NCI-H2171 (cell line): ENCODE results near the gene APBA1.
"Not testable (repeated sequence)": the region's sequence is repeated elsewhere in the genome, so short reads cannot be mapped to it uniquely, and the experiment has no call there.

Experiments
- DNase-seq: peaks from one replicate; lab custom pipeline; 2025; lab: John Stamatoyannopoulos, UW

The APBA1 gene

DNA sequence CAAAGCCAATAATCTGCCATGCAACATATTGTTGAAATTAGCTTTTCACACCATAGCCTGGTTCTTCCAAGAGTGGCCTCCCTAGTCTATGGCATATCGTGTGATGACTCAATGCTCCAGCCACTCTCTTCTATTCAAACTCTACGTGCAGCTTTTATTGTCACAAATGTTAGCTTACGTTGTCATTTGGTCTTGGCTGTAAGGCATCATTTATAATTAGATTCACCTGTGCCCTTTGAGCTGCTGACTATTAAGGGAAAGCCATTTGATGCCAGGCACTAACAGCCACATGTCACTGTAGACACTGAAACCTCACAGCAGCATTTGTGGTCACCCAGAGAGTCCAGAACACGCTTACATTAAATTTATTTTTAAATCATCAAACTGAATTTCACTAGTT is 66.8 kb downstream of the APBA1 start:
- DNase-seq = no peak

DNA sequence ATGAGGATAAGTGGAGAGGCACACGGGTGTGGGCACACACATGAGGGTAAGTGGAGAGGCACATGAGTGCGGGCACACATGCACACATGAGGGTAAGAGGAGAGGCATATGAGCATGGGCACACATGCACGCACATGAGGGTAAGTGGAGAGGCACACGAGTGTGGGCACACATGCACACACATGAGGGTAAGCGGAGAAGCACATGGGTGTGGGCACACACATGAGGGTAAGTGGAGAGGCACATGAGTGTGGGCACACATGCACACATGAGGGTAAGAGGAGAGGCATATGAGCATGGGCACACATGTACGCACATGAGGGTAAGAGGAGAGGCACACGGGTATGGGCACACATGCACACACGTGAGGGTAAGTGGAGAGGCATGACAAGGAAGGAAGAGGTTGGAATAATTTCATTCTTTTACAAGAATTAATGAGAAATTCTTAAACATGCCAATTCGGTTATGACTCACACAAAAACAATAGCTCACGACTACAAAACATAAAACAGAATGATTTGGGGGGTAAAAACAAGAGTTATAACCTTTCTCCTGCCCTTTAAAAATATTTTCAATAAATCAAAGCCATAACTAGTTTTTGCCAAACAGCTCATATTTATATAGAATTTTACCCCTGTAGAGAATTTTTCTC is 67.5 kb downstream of the APBA1 start:
- no peak for DNase-seq

DNA sequence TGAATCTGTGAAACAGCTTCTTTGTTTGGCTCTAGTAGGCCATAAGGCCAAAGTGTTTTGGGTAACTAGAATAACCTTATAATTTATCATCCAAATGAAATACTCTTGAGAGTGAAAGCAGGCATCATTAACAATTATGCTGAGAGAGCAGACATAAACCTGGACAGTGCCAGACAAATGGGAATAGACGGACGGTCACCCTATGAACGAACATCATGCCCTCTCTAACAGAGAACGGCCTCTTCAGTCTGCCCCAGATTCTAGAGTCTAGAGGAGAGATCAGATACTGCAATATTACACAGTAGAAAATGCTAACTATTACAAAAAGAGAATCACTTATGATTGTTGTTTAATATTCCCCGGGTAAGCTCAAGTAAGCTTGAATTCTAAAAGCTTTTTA is 68.5 kb downstream of the APBA1 start:
- no peak for DNase-seq

DNA sequence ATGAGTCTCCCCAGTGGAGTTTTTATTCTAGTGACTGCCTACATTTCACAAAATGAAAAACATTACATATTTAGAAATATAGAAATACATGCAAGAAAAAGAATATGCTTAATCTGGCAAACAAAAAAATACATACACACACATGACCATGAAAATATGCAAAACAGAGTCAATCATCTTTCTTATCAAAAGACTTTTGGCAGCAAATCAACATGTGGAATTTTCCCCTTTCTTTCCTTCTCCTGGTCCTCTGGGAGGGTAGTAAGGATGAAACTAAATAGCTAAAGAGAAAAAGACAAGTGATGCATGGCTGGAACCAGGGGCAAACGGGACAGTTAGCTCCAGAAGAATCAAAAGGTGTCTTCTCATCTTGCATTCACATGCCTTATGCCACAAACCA is 69.4 kb downstream of the APBA1 start:
- no peak for DNase-seq

DNA sequence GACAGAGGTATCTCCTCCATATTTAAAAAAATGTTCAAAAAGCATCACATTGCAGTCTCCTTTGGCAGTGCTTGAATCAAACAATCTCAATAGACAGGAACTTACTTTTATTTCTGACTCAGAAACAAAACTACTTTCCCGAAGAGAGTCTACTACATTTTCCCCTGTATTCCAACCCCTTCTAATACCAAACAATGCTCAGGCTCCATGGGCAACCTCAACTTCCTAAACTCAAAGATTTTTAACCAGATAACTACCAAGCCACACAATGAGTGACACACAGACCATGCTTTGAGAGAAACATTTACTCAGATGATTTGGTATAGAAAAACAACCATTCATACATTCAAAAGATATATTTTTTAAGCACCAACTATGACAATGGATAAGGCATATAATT is 70.5 kb downstream of the APBA1 start:
- no peak for DNase-seq

DNA sequence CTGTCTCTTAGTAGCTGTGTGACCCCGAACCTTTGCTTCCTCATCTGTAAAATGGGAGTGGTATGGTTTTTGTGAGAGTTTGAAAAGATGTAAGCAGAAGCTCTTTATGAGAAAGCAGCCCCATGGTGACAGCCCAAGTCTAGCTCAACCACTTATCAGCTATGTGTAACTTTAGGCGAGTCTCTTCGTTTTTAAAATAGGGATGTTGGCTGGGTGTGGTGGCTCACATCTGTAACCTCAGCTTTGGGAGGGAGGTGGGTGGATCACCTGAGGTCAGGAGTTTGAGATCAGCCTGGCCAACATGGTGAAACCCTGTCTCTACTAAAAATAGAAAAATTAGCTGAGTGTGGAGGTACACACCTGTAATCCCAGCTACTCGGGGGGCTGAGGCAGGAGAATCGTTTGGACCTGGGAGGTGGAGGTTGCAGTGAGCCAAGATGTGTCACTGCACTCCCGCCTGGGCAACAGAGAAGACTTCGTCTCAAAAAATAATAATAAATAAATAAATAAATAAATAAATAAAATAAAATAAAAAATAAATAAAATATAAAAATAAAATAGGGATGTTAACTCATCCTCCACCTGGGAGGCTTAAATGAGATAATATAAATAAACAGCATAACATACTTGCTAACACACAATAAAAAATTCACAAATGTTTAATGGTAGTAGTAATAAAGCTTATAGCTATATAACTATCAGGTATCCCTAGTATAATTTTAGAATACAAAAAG is 71.7 kb downstream of the APBA1 start:
- no peak for DNase-seq

DNA sequence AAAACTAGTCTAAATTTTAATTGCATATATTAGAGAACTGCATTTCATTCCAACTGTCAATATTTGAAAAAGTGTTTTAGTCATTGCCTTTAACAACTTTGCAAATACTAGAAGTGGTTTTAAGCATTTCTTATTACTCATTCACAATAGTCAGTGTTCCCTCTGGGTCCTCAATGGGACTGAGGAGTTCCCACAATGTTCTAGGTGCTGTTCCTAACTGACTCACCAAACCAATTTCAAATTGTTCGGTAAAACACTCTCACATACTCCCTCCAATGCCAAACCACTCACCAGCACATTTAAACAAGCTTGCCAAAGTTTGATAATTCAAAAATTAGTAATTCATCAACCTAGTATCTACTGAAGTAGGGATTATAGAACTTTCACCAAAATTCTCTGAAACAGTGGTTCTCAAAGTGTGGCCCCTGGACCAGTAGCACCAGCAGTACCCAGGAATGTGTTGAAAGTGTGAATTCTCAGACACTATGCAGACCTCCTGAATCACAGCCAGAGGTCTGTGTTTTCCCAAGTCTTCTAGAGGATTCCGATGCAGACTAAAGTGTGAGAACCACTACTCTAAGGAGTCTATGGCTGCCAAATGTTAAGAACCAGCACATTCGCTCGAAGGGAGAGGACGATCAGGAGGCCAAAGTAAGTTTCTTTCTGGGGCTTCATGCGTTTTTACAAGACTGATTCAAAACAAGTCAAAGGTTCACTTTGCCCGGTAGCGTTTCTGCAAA is 72.8 kb downstream of the APBA1 start:
- no peak for DNase-seq

DNA sequence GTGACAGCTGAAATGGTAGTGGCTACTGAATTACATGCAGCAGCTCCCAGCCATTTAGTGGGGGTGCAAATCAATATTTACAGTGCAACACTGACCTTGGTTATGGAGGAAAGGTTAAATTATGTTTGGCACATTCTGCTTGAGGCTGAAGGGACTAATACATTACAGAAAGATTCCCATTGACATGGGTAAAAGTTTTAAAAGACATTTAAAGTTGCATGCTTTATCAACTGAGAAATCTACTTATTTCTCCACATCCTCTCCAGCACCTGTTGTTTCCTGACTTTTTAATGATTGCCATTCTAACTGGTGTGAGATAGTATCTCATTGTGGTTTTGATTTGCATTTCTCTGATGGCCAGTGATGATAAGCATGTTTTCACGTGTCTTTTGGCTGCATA is 75.3 kb downstream of the APBA1 start:
- not testable (repeated sequence) for DNase-seq

DNA sequence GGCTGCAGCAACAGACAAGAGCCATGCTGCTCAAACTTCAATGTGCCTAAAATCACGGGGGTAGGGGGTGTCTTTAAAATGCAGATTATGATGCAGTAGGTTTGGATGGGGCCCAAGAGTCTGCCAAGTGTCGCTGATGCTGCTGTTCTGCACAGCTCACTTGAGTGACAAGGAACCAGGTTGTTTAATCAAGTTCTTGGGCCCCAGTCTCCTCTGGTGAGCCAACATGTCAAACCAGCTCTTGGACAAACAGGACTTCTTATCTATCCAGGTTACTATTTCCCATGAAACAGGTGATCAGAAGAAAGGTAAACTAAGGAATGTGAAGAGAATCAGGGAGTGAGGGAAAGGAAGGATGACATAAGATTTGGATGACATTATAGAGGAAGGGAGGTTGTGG is 78.0 kb downstream of the APBA1 start:
- DNase-seq = no peak

DNA sequence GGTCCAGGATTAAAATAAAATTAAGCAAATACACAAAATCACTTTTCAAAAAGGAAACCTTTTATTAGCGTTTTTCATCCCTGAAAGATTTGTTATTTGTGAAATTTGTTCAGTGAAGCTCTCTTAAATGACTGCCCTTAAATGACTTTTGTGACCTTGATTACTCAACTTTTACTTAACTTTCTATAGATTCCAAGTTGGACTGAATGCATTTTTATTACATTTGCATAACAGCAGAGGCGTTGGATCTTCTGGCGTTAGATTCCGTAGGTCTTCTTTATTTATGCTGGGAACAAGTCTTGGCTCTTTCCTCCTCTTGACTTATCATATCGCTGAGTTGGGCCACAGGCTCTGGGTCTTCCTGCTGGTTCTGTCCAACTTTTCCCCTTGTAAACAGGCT is 78.4 kb downstream of the APBA1 start:
- DNase-seq = no peak

DNA sequence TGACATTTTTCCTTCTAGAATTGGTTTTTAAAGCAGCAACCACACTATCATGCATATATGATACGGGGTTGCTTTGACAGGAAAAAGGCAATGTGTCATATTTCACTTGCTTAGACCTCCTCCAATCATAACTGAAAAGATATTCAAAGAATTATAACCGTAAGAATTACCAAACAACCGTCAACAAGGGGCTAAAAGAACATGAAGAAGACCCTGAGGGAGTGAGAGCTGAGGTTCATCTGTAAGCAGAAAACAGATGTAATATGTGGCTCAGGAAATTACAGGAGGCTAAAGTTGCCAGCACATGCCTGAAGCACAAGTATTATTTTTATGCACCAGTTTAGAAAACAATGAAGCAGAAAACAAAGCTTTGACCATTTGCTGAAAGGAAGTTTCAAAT is 78.9 kb downstream of the APBA1 start:
- DNase-seq = no peak

DNA sequence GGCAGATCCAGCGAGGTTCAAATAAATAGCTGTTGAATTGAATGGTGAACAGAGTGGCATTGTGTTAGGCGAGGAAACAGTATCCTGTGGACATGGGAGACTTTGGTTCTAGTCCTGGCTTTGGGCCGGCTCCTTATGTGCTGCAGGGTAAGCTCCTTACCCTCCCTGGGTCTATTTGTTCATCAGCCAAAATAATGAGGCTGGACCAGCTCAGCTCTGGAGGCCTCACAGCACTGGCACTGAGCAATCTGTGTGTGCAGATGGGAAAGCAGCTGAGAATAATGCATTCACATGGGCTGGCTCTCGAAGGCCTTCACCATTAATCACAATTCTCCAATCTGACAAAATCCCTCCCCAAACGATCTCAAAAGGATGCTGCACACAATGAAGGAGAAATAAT is 81.9 kb downstream of the APBA1 start:
- DNase-seq = no peak

DNA sequence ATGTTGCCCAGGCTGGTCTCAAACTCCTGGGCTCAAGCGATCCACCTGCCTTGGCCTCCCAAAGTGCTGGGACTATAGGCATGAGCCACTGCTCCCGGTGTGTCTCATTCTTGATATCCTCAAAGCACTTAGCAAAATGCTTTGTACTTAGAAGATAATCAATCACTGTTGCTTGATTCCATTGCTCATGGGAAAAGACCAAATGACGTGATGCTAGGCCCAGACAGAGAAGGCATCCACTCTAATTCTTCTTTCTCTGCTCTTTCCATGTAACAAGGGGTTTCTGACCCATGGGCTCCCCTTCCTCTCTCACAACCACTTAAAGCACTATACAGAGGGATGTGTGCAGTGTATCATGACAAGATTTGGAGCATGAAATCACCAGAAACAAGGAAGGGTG is 83.0 kb downstream of the APBA1 start:
- DNase-seq = no peak

DNA sequence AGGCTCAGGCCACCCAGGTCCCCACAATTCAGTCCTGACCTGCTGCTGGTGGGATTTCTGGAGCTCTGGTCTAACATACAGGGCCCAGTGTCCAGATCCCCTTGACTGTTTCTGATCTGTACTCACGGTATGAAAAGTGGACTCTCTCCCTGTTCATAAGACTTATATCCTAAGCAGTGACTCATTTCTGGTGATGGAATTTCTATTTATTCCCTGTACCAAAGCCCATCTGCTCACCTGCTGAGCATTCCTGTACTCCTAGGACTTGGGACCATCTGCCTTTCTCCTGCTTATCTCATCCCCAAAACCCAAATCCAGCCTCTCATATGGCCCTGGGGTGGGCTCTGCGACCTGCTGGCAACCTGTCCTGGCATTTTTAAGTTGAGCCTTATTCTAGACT is 86.6 kb downstream of the APBA1 start:
- DNase-seq = no peak

DNA sequence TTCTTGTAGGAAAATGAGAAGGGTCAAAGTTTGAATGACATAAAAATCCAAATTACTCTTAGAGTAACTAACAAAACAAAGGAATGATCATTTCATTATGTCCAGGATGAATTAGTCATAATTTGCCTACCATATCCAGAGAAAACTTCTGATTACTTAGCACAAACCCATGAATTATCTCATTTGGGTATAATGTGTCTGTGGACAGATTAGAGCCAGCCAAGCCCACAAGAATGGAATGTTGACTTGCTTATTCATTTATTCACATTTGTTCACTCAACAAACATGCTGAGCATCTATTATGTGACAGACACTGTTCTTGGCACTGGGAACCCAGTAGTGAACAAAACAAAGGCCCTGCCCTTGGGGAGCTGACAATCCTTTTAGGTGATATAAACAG is 87.4 kb downstream of the APBA1 start:
- no peak for DNase-seq

DNA sequence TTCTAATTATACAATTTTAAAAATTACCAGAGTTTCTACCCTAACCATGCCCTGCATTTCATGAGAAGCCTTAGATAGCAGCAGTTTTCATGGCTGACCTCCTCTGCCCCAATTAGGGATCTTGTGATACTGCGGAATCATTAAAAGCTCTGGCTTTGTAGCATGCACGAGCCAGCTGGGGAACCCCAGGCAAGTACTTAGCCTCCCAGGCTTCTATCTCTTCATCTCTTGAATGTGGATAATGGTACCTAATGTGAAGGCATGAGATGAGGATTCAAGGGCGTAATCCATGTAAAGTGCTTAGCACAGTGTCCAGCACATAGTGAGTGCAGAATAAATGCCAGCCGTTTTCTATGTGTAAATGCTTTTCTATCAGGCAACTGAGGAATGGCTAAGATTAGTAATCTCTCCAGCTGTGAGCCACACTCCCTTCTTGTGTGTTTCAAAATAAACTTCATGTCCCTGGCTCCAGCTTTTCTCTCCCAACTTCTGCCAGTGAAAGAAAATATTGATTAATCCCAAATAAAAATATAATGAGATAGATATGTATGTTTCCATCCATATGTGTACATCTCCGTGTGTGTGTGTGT is 88.4 kb downstream of the APBA1 start:
- no peak for DNase-seq

DNA sequence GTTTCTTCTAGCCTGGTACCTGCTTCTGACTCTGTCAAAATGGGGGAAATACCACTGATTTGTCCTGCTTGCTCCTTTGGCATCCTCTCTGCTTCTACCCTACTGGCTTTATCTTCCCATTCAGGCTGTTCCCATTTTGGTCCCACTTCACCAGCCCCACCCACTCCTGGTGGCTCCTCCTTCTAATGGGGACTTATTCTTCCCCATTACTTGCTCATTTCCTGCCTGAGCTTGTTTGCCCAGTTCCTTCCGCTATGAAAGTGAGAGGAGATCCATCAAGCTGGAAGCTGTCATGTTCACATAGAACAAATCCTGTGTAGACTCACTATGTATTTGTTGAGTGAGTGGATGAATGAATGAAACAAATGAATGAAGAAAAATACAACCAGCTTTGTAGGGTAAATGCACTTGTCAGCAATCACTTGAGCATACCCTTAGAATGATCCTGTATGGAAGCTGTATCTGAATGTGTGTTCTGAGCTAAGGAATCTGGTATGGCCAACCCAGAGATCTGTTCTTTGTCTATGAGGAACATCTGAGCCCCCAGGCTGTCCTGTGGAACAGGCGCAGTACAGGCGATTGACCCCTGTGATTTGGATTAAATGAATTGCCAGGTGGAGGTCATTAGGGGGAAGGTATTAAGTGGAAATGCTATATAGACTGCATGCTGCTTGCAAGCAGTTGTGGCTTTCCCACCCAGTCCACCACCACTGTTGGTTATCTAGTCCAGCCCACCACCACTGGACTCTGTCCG is 89.5 kb downstream of the APBA1 start:
- DNase-seq = no peak

DNA sequence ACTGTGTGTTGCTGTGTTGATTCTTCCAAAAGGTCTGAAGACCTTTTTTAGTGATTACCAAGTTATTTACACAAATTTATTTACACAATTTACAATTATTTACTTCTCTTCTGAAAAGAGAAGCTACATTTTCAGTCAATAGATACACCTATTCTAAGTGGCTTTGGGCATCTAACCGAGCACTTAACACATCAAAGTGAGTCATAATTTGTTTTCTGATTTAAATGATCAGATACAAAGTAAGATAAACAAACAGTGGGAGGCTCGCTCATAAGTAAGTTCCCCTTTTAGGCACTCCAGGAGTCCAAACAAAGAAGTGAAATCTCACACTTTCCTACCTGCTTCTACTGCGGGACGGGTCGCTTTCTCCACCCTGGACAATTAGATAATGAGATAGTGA is 90.2 kb downstream of the APBA1 start:
- no peak for DNase-seq

DNA sequence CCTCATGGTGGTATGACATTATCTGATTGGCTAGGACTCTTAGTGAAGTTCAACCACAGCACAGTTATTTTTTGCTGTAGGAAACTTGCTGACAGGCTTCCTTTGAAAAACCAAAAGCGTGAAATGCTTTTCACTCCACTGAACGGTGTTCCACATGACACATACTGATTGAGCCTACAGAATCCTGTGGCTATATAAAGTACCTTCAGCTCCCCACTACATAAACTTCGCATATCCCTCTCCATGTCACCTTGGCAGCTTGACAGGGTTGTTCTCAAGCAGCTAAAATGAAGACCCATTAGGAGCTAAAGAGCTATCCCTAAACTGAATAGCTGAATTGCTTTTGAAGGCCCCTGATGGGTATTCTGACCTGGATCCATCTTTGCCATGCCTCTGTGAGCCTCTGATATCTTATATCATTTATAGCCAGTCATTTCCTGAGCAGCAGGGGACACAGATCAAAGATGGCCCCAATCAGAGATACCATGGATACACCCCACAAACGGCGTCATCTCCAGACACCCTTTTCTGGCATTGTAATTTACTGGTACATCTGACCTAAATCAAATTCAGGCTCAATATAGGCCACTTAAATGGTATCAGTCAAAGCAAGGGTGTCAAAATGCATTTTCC is 91.5 kb downstream of the APBA1 start:
- no peak for DNase-seq

DNA sequence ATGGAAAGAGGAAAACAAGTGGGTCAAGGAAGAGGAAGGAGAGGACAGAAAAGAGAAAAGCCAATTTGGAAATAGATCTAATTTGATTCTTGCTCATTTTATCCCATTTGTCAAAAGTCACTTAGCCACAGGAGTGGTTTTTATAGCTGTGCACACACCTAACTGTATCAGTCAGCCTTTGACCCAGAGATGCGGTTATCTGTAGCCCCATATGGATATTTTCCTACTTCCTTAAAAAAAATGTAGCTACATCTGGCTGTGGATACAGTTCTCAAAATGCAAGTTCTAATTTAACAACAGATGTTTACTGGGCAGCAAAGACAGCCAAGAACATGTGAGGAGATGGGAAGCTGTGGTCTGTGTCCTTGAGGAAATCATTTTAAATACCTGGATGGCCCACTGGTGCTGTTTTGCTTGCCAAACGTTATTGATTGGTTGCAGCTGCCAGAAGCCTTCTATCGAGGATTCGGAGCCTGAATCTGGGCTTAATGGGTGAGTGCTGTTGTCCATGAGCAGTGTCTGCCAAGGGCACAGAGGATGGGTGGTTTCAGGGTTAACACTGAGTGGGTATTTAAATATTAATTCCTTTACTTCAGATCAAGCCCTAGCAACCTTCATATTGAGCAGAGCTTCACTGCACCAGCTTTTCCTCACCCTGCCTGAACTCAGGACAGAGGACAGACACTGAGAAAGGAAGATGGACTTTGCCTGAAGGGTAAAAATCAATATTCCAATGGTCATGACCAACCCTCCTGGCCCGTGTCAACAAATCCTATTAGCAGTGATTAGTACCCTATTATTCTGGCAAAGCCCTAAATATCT is 92.2 kb downstream of the APBA1 start:
- no peak for DNase-seq
